Measurements from ENCODE around the gene CACNA1D. TPM values are rescaled to one million over a fixed set of nuclear protein-coding genes. Genes with fewer than 3 reads are reported as not detected.

The CACNA1D gene
- total RNA-seq, 1 donor from 2014 or later: 1.1 TPM

GRCh38 chr3:53511246-53511645 is 16.8 kb downstream of the CACNA1D start:
- Histone ChIP-seq H3K4me3 (no peak overlapping the region), H3K4me1 (no peaks in the 10 kb centered on the region), H3K27me3 (ENCODE audit: low read depth) (peaks cover 54% of the 10 kb centered on the region), H3K36me3 (no peaks in the 10 kb centered on the region), H3K27ac (replicated peaks) (no peak overlapping the region), H3K9me3 (replicated peaks) (no peaks in the 10 kb centered on the region)
- no peak for DNase-seq
- no peak for TF ChIP-seq CTCF (IDR thresholded peaks at IDR 0.05; ENCODE audit: borderline replicate concordance)
- intact Hi-C loops (cut with micrococcal nuclease): no loop called here

GRCh38 chr3:53513556-53514190 is 19.3 kb downstream of the CACNA1D start:
- Histone ChIP-seq H3K4me3 (no peak overlapping the region), H3K4me1 (no peaks in the 10 kb centered on the region), H3K27ac (replicated peaks) (no peak overlapping the region), H3K36me3 (no peaks in the 10 kb centered on the region), H3K27me3 (ENCODE audit: low read depth) (peaks cover 30% of the 10 kb centered on the region), H3K9me3 (replicated peaks) (no peaks in the 10 kb centered on the region)
- no peak for TF ChIP-seq CTCF (IDR thresholded peaks at IDR 0.05; ENCODE audit: borderline replicate concordance)
- intact Hi-C loops (cut with micrococcal nuclease): no loop called here
- DNase-seq: no peak

- intact Hi-C loops (cut with micrococcal nuclease): no loop called here
- Histone ChIP-seq H3K4me3 (no peak overlapping the region), H3K4me1 (no peaks in the 10 kb centered on the region), H3K9me3 (replicated peaks) (no peaks in the 10 kb centered on the region), H3K27ac (replicated peaks) (no peak overlapping the region), H3K36me3 (no peaks in the 10 kb centered on the region), H3K27me3 (ENCODE audit: low read depth) (peaks cover 21% of the 10 kb centered on the region)
- no peak for TF ChIP-seq CTCF (IDR thresholded peaks at IDR 0.05; ENCODE audit: borderline replicate concordance)
- no peak for DNase-seq
Measured at GRCh38 chr3:53516339-53516738, 21.9 kb downstream of the CACNA1D start.

GRCh38 chr3:53518495-53518981 is 24.1 kb downstream of the CACNA1D start:
- Histone ChIP-seq H3K9me3 (replicated peaks) (no peaks in the 10 kb centered on the region), H3K27me3 (ENCODE audit: low read depth) (peaks cover 25% of the 10 kb centered on the region), H3K4me3 (no peak overlapping the region), H3K4me1 (no peaks in the 10 kb centered on the region), H3K27ac (replicated peaks) (no peak overlapping the region), H3K36me3 (no peaks in the 10 kb centered on the region)
- intact Hi-C loops (cut with micrococcal nuclease): no loop called here
- DNase-seq: no peak
- TF ChIP-seq CTCF (IDR thresholded peaks at IDR 0.05; ENCODE audit: borderline replicate concordance): no peak

- intact Hi-C loops (cut with micrococcal nuclease): no loop called here
- Histone ChIP-seq H3K9me3 (replicated peaks) (no peaks in the 10 kb centered on the region), H3K4me3 (no peak overlapping the region), H3K27me3 (ENCODE audit: low read depth) (peaks cover 25% of the 10 kb centered on the region), H3K4me1 (no peaks in the 10 kb centered on the region), H3K27ac (replicated peaks) (no peak overlapping the region), H3K36me3 (no peaks in the 10 kb centered on the region)
- no peak for TF ChIP-seq CTCF (IDR thresholded peaks at IDR 0.05; ENCODE audit: borderline replicate concordance)
- no peak for DNase-seq
Measured at GRCh38 chr3:53519065-53519709, 24.8 kb downstream of the CACNA1D start.
